Activated T-cell treated with anti-CD3 and anti-CD28 coated beads for 1 hour (primary cell): ENCODE measurements around the gene UBE2E2.

Source experiments
- DNase-seq: peaks from one replicate; pipeline ENCODE4 v3.0.0-alpha.2; 2020; ENCODE audit warnings: low read depth

Gene UBE2E2

GRCh38 chr3:23276913-23277658, 74.0 kb downstream of the UBE2E2 start:
- no peak for DNase-seq

DNA sequence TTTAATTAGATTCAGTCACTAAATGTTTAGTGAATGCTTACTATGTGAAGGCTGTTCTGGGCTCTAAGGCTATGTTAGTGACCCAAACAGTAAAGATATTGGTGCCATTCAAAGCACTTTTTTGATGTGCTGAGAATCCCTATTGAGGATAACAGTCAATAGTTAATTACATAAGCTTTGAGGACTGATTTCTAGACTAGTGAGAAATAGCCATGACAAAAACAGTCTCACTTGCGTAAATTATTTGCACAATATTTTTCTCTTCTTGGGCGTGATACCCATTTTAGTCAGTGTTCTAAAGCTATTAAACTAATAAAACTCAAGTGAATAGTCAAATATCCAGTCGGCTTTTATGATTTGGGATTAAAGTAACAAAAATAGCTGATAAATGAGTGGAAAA, 74.6 kb downstream of the UBE2E2 start:
- DNase-seq: no peak

- no peak for DNase-seq
Measured at GRCh38 chr3:23283625-23284024, 80.5 kb downstream of the UBE2E2 start.

GRCh38 chr3:23288286-23288685, 85.2 kb downstream of the UBE2E2 start:
- no peak for DNase-seq

- no peak for DNase-seq
Measured at GRCh38 chr3:23288715-23289114, 85.6 kb downstream of the UBE2E2 start.

DNA sequence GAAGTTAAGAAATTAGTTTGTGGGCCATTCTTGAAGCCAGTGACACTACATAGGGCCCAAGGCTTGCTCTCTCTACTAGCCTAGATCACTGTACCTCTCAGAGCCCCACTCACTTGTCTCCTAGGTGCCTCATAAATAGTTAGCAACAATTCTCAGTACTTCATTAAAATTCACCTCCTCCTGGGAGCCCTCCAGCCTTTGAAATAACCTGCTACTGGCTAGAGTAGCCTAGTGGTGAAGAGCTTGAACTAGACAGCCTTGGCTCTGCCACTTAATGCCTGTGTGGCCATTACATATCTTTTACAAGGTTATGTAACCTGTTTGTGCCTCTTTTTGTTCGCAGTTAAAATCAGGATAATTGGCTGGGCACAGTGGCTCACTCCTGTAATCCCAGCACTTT, 89.3 kb downstream of the UBE2E2 start:
- no peak for DNase-seq

GRCh38 chr3:23294770-23295387, 91.8 kb downstream of the UBE2E2 start:
- DNase-seq: no peak

DNA sequence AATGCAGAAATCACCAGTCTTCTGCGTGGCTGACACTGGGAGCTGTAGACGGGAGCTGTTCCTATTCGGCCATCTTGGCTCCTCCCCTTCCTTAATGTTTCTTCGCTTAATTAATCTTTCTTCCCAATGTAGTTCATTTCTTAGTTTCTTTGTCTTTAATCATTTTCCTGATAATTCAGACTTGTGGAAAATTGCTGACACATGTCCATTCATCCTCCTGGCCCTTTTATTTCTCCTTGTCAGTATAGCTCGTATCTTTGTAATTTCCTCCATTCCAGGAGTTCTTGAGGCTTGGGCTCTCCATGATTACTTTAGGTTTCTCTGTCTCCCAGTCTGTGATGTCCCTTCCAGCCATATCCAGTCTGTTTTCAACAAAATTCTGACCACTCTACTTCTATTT, 98.7 kb downstream of the UBE2E2 start:
- DNase-seq: no peak

- no peak for DNase-seq
Measured at GRCh38 chr3:23302271-23302670, 99.1 kb downstream of the UBE2E2 start.

GRCh38 chr3:23303601-23304217, 100.6 kb downstream of the UBE2E2 start:
- DNase-seq: no peak

DNA sequence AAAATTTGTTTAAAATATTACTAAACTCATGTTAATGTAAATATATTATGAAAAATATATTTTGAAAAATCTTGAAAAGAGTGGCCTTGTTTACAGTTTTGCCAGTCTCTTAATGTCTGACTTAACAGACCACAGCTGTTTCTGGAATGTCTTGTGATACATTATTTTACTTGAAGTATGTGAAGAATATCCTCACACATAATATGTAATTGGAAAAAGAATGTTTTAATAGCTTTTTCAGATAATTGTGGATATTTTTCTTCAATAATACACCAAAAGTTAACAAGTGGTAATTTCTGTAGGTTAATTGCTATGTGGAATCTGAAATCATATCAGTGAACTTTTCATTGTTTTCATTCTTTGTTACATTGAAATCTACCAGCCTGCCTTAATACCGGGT, 101.3 kb downstream of the UBE2E2 start:
- DNase-seq: no peak

DNA sequence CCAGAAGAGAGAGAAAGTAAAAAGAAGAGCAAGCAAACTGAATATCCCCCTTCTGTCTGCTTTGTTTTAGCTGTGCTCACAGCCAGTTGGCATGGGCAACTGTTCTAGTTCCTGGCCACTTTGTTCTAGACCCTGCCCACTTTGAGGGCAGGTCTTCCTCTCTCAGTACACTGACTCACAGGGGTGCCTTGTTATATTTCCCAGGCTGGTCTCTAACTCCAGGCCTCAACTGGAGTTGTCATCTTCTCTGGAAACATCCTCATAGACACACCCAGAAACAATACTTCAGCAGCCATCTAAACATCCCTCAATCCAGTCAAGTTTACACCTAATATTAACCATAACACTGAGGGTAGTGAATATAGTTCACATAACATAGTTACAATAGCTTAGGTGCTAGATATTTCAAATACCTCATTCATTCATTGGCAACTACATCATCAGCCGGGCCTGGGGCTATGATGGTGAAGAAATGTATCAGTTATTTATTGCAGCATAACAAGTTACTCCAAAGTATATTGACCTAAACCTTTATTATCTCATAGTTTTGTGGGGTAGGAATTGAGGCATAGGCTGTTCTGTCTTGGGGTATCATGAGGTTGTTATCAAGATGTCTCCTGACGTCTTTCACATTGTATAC, 106.0 kb downstream of the UBE2E2 start:
- no peak for DNase-seq

DNA sequence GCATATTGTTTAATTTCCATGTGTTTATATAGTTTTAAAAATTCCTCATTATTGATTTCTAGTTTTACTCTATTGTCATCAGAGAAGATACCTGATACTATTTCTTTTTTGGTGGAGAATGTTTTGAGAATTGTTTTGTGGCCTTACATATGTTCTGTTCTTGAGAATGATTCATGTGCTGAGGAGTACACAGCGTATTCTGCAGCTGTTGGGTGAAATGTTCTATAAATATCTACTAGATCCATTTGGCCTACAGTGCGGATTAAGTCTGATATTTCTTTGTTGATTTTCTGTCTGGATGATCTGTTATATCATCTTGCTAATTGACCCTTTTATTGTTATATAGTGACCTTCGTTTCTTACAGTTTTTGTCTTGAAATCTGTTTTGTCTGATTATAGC, 109.7 kb downstream of the UBE2E2 start:
- no peak for DNase-seq

- no peak for DNase-seq
Measured at GRCh38 chr3:23314981-23315762, 112.0 kb downstream of the UBE2E2 start.

- no peak for DNase-seq
Measured at GRCh38 chr3:23316924-23317323, 113.8 kb downstream of the UBE2E2 start.

DNA sequence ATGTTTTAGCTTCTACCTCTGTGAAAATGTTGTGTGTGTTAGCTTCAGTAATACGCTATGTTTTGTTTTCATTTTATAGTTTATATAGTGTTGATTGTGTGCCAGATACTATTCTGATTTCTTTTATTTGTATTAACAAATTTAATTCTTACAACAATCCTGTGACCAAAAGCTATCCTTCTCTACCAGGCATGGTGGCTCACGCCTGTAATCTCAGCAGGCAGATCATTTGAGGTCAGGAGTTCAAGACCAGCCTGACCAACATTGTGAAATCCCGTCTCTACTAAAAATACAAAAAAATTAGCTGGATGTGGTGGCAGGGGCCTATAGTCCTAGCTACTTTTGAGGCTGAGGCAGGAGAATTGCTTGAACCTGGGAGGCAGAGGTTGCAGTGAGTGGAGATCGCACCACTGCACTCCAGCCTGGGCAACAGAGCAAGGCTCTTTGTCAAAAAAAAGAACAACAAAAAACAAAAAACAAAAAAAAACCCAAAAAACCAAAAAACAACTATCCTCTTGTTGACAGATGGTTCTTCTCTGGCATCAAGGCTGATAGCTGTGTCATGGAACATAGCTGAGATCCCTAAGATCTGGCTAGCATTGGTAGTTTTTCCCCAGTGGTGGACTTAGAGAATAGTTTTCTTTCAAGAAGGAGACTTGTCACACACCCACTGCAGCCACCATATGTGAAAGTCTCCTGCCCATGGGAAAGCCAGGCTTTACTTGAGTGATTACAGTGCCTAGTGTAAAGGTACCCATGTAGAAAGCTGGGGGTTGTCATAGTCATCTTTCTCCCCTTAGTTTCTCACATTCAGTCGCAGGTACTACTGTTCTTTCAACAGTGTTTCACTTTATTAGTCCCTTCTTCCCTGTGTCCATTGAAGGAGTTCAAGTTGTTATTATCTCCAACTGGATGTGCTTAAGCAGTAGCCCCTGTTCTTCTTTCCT, 116.5 kb downstream of the UBE2E2 start:
- DNase-seq: no peak

- no peak for DNase-seq
Measured at GRCh38 chr3:23320586-23321570, 117.8 kb downstream of the UBE2E2 start.

GRCh38 chr3:23324745-23325144, 121.6 kb downstream of the UBE2E2 start:
- DNase-seq: no peak

DNA sequence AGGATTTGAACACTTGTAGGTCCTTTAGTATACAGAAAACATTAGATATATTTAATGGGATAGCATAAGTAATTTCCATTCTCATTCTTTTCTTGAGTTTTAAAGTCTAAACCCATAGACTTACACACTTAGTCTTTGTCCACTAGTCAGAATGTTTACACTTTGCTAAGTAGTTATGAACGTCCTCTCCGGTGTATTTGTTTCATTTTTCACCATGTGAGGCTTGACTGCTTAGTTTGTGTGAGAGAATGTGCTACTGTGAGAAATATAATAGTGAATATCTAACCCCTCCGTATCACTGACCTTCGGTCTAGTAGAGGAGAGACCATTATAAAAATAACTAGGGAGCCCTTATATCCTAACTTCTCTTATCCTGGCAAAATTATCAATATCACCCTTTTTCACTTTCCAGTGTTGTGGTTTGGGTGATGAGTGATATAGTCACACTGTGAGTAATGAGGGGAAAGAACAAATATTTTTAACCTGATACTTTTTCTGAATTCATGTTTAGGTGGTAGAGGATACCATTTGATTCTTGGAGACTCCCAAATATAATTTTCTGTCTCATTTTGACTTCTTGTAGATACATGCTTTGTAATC, 122.4 kb downstream of the UBE2E2 start:
- DNase-seq: no peak
